Upper lobe of left lung (tissue), 4 donors: Measurements from ENCODE around the gene KRR1.

Experiments
- CTCF ChIP-seq, 6 experiments: fragments of 450-650 bp in 4 of 6; fragments of 200-600 bp in 2 of 6; sonication (generic) in 2 of 6; IDR thresholded peaks; one replicate each; pipeline ENCODE4 v1.5.1; 2016 to 2019; ENCODE audit warnings: antibody characterized with exemption in 6 of 6
- EP300 ChIP-seq, 4 donors: sonication (generic); formaldehyde crosslinking; IDR thresholded peaks; one replicate each; pipeline ENCODE4 v1.5.1; 2017; ENCODE audit warnings: antibody characterized with exemption in 4 of 4, control low read depth in 2 of 4
- POLR2A ChIP-seq, 4 donors: fragments of 450-650 bp; IDR thresholded peaks; one replicate each; pipeline ENCODE4 v1.5.1; 2016 to 2017; ENCODE audit warnings: antibody characterized with exemption in 4 of 4, mild to moderate bottlenecking in 2 of 4

GRCh38 chr12:75553836-75554555, 42.6 kb upstream of the KRR1 start:
- TF ChIP-seq CTCF (IDR thresholded peaks at IDR 0.05), result no peak
- no peak for TF ChIP-seq POLR2A (IDR thresholded peaks at IDR 0.05)
- no peak for TF ChIP-seq EP300 (IDR thresholded peaks at IDR 0.05)
